ENCODE data around the gene HLA-DRA.

GRCh38 chr6:32413427-32414047, 26.1 kb upstream of the HLA-DRA start:
- TF ChIP-seq CTCF (conservative IDR thresholded peaks at IDR 0.05) (peak; percentile 97), ZFX (IDR thresholded peaks at IDR 0.05) (no peak)

Measured in C4-2B (cell line).